Measurements from ENCODE around the gene SYTL1.

Gene SYTL1

GRCh38 chr1:27367160-27367650, 25.4 kb downstream of the SYTL1 start:
- no peak for TF ChIP-seq CTCF (IDR thresholded peaks at IDR 0.05)
- H3K4me1 ChIP-seq, result peaks cover 3% of the 10 kb centered on the region
- peak overlapping the region; percentile 83 for H2AFZ ChIP-seq
- H3K79me2 ChIP-seq, result no peaks in the 10 kb centered on the region
- peak overlapping the region; percentile 92 for H3K27ac ChIP-seq
- no peaks in the 10 kb centered on the region for H3K27me3 ChIP-seq (ENCODE audit: control insufficient read depth, insufficient read depth, low read length)
- no peaks in the 10 kb centered on the region for H3K9me3 ChIP-seq (ENCODE audit: control insufficient read depth, low read length)
- no peaks in the 10 kb centered on the region for H3K36me3 ChIP-seq (ENCODE audit: control insufficient read depth, insufficient read depth, low read length)
- H3K9ac ChIP-seq, result no peak overlapping the region
- peak overlapping the region; percentile 78 for H3K4me3 ChIP-seq (ENCODE audit: low read depth, low read length)
- peak overlapping the region; percentile 95 for H3K4me2 ChIP-seq (ENCODE audit: low read length)

- Histone ChIP-seq H3K4me1 (peaks cover 3% of the 10 kb centered on the region), H3K9me3 (ENCODE audit: control insufficient read depth, low read length) (no peaks in the 10 kb centered on the region), H3K9ac (no peak overlapping the region), H3K4me3 (ENCODE audit: low read depth, low read length) (no peak overlapping the region), H3K79me2 (no peaks in the 10 kb centered on the region), H3K4me2 (ENCODE audit: low read length) (no peak overlapping the region), H2AFZ (no peak overlapping the region), H3K27ac (no peak overlapping the region), H3K27me3 (ENCODE audit: control insufficient read depth, insufficient read depth, low read length) (no peaks in the 10 kb centered on the region), H3K36me3 (ENCODE audit: control insufficient read depth, insufficient read depth, low read length) (no peaks in the 10 kb centered on the region)
- no peak for TF ChIP-seq CTCF (IDR thresholded peaks at IDR 0.05)
Observed at GRCh38 chr1:27368869-27369582, 27.2 kb downstream of the SYTL1 start.

- Histone ChIP-seq H3K9me3 (ENCODE audit: control insufficient read depth, low read length) (no peaks in the 10 kb centered on the region), H3K27ac (no peak overlapping the region), H3K79me2 (no peaks in the 10 kb centered on the region), H3K4me1 (no peaks in the 10 kb centered on the region), H3K27me3 (ENCODE audit: control insufficient read depth, insufficient read depth, low read length) (no peaks in the 10 kb centered on the region), H3K4me2 (ENCODE audit: low read length) (no peak overlapping the region), H3K36me3 (ENCODE audit: control insufficient read depth, insufficient read depth, low read length) (no peaks in the 10 kb centered on the region), H3K4me3 (ENCODE audit: low read depth, low read length) (no peak overlapping the region), H2AFZ (no peak overlapping the region), H3K9ac (no peak overlapping the region)
- TF ChIP-seq CTCF (IDR thresholded peaks at IDR 0.05), result no peak
Observed at GRCh38 chr1:27372022-27372807, 30.4 kb downstream of the SYTL1 start.

- no peaks in the 10 kb centered on the region for H3K9me3 ChIP-seq (ENCODE audit: control insufficient read depth, low read length)
- no peaks in the 10 kb centered on the region for H3K27me3 ChIP-seq (ENCODE audit: control insufficient read depth, insufficient read depth, low read length)
- no peaks in the 10 kb centered on the region for H3K36me3 ChIP-seq (ENCODE audit: control insufficient read depth, insufficient read depth, low read length)
- no peak overlapping the region for H3K4me2 ChIP-seq (ENCODE audit: low read length)
- H3K4me1 ChIP-seq, result no peaks in the 10 kb centered on the region
- no peak overlapping the region for H3K27ac ChIP-seq
- H3K4me3 ChIP-seq (ENCODE audit: low read depth, low read length), result no peak overlapping the region
- no peak for TF ChIP-seq CTCF (IDR thresholded peaks at IDR 0.05)
- no peak overlapping the region for H3K9ac ChIP-seq
- H3K79me2 ChIP-seq, result no peaks in the 10 kb centered on the region
- no peak overlapping the region for H2AFZ ChIP-seq
Observed at GRCh38 chr1:27372808-27373690, 31.2 kb downstream of the SYTL1 start.
